ENCODE results near the gene STAM. TPM values are rescaled to one million over a fixed set of nuclear protein-coding genes. Genes with fewer than 3 reads are reported as not detected.

Gene STAM
- total and polyA plus RNA-seq, 8 donors = 6.8 to 49.2 (median 10.0) TPM

DNA sequence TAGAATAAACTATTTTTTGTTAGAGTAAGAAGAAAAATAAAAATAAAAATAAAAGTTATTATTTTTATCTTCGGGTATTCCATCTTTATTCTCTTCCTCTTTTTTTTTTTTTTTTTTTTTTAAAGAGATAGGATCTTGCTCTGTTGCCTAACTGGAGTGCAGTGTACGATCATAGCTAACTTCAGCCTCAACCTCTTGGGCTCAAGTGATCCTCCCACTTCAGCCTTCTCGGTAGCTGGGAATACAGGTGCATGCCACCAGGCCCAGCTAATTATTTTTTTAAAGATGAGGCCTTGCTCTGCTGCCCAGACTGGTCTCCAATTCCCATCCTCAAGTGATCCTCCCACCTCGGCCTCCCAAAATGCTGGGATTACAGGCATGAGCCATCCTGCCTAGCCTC is 15.4 kb downstream of the STAM start:
- no peak overlapping the region for H3K4me3 ChIP-seq
- H3K9me3 ChIP-seq = no peaks in the 10 kb centered on the region
- DNase-seq = no peak
- intact Hi-C loops (cut with DNase I; ENCODE audit: low total_unique reads) = no loop called here
- no peak overlapping the region for H3K27ac ChIP-seq
- TF ChIP-seq POLR2A (IDR thresholded peaks at IDR 0.05) (no peak), EP300 (IDR thresholded peaks at IDR 0.05) (no peak), POLR2AphosphoS5 (IDR thresholded peaks at IDR 0.05) (no peak), CTCF (IDR thresholded peaks at IDR 0.05) (no peak)
- no peaks in the 10 kb centered on the region for H3K27me3 ChIP-seq
- peaks cover 0 to 28% (median 20%) of the 10 kb centered on the region in 4 donors for H3K4me1 ChIP-seq
- peaks cover 4 to 23% (median 21%) of the 10 kb centered on the region in 4 donors for H3K36me3 ChIP-seq
- WGBS, 5 donors = 80 to 95% (median 93%) methylated on average over 4 of the region's 4 CpGs

DNA sequence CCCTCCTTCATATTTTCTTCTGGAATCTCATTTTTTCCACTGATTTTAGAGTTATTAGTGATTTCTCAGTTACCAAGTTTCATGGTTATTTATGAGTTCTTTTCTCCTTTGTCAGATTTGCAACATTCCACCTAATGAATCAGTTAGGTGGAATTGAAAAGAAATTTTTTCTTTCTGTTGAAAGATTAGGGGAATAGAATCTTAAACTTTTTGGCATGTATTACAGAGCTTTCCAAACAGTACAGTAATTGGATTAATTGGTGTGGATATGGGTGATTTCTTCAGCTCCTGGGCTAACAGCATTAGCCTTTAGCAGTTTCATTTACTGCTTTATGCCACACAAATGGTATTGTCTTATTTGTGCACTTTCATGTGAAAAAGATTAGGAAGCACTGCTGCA is 17.0 kb downstream of the STAM start:
- Histone ChIP-seq H3K27ac (no peak overlapping the region), H3K4me1 (peaks cover 0 to 29% (median 17%) of the 10 kb centered on the region in 4 donors)
- no peak for TF ChIP-seq EP300 (IDR thresholded peaks at IDR 0.05)
- TF ChIP-seq POLR2A (IDR thresholded peaks at IDR 0.05) = no peak
- TF ChIP-seq POLR2AphosphoS5 (IDR thresholded peaks at IDR 0.05) = no peak
- no peak for TF ChIP-seq CTCF (IDR thresholded peaks at IDR 0.05)

DNA sequence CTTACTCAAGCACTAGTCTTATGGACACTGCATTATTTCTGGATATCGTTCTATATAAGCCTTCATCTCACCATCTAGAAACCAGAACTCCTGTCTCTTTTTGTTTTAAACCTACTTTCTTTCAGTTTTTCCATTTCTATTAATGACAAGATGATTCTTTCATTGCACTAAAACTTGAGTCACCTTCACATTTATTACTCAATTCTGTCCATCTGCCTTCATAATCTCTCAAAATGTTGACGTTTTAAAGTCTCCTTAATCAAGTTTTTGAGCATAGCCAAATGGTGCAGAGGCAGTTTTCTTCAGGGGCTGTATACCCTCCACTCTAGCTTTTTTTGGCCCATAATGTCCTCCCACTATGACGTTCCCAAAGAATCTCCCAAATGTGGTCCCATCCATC is 17.6 kb downstream of the STAM start:
- intact Hi-C loops (cut with DNase I; ENCODE audit: low total_unique reads) = no loop called here
- no peak for TF ChIP-seq EP300 (IDR thresholded peaks at IDR 0.05)
- no peak for TF ChIP-seq POLR2A (IDR thresholded peaks at IDR 0.05)
- TF ChIP-seq CTCF (IDR thresholded peaks at IDR 0.05) = no peak
- TF ChIP-seq POLR2AphosphoS5 (IDR thresholded peaks at IDR 0.05) = no peak
- Histone ChIP-seq H3K9me3 (no peaks in the 10 kb centered on the region), H3K27me3 (no peaks in the 10 kb centered on the region), H3K27ac (no peak overlapping the region), H3K4me3 (no peak overlapping the region), H3K4me1 (peaks cover 0 to 23% (median 14%) of the 10 kb centered on the region in 4 donors), H3K36me3 (peaks cover 4 to 23% (median 21%) of the 10 kb centered on the region in 4 donors)
- no peak for DNase-seq
- 83 to 91% (median 90%) methylated on average over 3 of the region's 3 CpGs for WGBS, 5 donors

More for the DNA sequence above, 17.0 kb downstream of the STAM start:
- Histone ChIP-seq H3K36me3 (peaks cover 4 to 23% (median 21%) of the 10 kb centered on the region in 4 donors), H3K27me3 (no peaks in the 10 kb centered on the region), H3K4me3 (no peak overlapping the region), H3K9me3 (no peaks in the 10 kb centered on the region)
- no peak for DNase-seq
- intact Hi-C loops (cut with DNase I; ENCODE audit: low total_unique reads) = no loop called here

DNA sequence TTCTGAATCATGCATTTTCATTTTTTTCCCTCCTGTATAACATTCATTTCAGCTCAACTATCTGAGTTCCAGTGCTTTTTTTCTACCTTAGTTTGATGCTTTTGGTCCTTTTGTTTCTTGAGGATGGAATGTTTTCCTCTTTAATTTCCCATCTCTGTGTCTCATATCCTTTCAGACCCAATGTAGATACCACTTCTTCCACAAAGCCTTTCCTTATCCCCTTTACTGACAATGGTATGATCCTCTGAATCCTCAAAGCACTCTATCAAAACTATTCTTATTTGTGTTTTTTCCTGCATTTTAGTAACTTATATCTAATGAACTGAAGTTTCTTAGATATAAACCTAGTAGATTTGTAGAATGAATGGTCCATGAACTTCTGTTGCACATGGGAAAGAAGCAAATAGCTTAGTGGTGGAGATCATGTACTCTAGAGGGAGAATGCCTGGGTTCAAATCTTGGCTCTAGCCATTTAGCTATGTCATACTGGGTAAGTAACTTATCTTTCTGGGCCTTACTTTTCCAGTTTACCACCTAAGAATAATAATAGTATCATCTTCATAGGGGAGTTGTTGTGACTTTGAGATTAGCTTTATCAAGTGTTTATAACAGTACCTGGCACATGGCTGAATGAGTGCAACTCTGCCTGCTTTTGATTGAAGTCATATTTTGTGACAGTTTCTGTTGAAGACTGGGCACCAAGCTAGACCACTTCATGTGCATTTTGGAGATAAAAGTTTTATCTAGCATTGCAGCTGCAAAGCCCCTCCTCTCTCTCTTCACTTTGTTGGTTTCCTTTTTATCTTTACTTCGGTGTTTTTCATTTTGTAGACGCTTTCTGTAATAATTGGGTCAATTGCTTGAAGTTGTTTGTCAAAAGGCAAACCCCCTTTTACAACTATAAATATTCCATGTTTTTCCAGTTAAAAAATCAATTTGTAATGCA is 18.5 kb downstream of the STAM start:
- intact Hi-C loops (cut with DNase I; ENCODE audit: low total_unique reads) = no loop called here
- 70 to 83% (median 79%) methylated on average over 2 of the region's 2 CpGs for WGBS, 5 donors

More for the DNA sequence above, 18.5 kb downstream of the STAM start:
- no peak overlapping the region for H3K27ac ChIP-seq
- peaks cover 4 to 23% (median 21%) of the 10 kb centered on the region in 4 donors for H3K36me3 ChIP-seq
- DNase-seq = no peak
- H3K4me1 ChIP-seq = peaks cover 0 to 14% (median 10%) of the 10 kb centered on the region in 4 donors
- H3K9me3 ChIP-seq = no peaks in the 10 kb centered on the region
- no peaks in the 10 kb centered on the region for H3K27me3 ChIP-seq
- TF ChIP-seq POLR2A (IDR thresholded peaks at IDR 0.05) (no peak), POLR2AphosphoS5 (IDR thresholded peaks at IDR 0.05) (no peak), EP300 (IDR thresholded peaks at IDR 0.05) (no peak), CTCF (IDR thresholded peaks at IDR 0.05) (no peak)
- no peak overlapping the region for H3K4me3 ChIP-seq
